Measurements from ENCODE around the gene RNF187.

- no peak for TF ChIP-seq CTCF (IDR thresholded peaks at IDR 0.05)
- no peak for TF ChIP-seq POLR2AphosphoS5 (IDR thresholded peaks at IDR 0.05; ENCODE audit: low read depth, low read length)
- no peak for TF ChIP-seq REST (IDR thresholded peaks at IDR 0.05; ENCODE audit: insufficient read depth in 1 of 2, low read depth in 2 of 2, low read length in 1 of 2)
- no peak for TF ChIP-seq SIN3A (IDR thresholded peaks at IDR 0.05; ENCODE audit: borderline replicate concordance, insufficient read depth, low read depth, low read length)
- no peak for TF ChIP-seq TCF7L2 (IDR thresholded peaks at IDR 0.05; ENCODE audit: low read depth, low read length)
Observed at GRCh38 chr1:228472655-228473054, 14.5 kb upstream of the RNF187 start.

All from Panc1 (cell line).